ENCODE measurements around the gene ZDHHC17.

ZDHHC17 gene

GRCh38 chr12:76878099-76878898, 114.4 kb downstream of the ZDHHC17 start:
- DNase-seq (ENCODE audit: low read depth in 2 of 2), result no peak

GRCh38 chr12:76878899-76879709, 115.2 kb downstream of the ZDHHC17 start, which contains the start of gene CSRP2:
TSS of gene CSRP2 (minus strand) at chr12:76879019. CDS start at chr12:76866260, 12,759 bp downstream.
- peak; percentile 55 to 57 for DNase-seq (ENCODE audit: low read depth in 2 of 2)

DNA sequence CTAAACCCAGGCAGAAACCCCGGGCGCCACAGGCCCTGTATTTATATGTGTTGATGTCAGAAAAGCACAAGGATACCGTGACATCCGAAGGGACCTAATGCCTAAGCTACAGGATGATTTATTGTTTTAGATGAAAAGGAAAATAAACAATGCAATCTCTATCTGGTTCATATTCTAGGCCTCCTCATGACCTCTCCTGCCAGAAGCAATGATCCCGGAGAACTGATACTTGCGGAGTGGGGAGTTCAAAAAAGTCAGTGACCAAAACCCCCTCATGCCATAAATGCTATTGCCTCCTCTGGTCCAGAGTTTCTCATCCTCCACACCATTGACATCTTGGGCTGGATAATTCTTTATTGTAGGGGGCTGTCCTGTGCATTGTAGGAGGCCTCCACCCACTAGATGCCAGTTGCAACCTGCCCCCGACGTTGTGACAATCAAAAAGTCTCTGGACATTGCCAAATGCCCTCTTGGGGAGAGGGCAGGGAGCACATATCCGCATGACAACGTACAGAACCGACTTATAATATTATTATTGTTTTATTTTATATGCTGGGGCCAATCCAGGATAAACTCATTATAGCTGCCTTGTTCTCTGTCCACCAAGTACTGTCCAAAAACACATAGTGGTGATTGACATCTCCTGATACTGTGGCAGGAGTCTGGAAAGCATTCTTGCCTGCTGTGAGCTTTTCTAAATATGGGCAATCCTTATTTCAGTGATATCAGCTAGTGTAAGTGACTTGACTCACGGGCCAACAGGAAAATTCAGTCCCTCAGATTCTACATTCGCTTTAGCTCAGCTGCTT, 116.0 kb downstream of the ZDHHC17 start:
- no peak for DNase-seq (ENCODE audit: low read depth in 2 of 2)

- DNase-seq (ENCODE audit: low read depth in 2 of 2), result no peak
Observed at GRCh38 chr12:76880519-76881023, 116.7 kb downstream of the ZDHHC17 start.

DNA sequence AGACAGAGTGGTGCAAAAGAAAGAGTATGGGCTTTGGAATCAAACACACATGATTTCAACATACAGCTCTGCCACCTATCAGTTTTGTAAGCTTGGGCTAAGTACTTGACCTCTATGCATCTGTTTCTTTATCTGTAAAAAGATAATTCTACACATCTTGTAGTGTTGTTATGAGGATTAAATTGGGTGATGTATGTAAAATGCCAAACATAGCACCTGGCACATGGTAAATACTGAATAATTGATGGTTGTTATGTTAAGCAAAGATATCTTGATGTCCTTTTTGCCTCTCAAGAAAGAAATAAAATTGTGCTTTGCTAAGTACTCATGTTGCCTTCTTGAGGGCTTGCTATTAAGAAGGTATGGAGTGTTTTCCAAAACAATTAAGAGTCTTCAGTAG, 117.2 kb downstream of the ZDHHC17 start:
- no peak for DNase-seq (ENCODE audit: low read depth in 2 of 2)

GRCh38 chr12:76882367-76882766, 118.5 kb downstream of the ZDHHC17 start:
- DNase-seq (ENCODE audit: low read depth in 2 of 2), result no peak

GRCh38 chr12:76883151-76883550, 119.2 kb downstream of the ZDHHC17 start:
- no peak for DNase-seq (ENCODE audit: low read depth in 2 of 2)

- DNase-seq (ENCODE audit: low read depth in 2 of 2), result no peak
Observed at GRCh38 chr12:76883811-76884210, 119.9 kb downstream of the ZDHHC17 start.

DNA sequence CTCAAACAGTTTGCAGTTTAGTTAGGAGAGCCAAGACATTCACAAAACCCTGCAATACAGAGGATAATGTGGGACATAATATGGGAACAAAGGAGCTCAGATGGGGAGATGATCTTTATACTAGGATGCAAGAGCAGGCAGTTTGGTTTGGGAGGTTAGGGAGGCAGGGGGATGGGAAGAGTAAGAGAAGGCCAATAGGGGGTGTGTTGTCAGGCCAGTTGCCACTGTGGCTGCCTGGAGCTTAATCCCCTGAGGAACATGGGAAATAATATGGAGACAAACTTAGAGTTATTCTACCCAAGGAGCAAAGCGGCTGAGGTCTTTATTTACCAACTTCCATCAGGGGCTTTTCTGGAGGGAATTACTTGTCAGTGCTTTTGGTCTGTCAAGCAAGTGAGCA, 124.9 kb downstream of the ZDHHC17 start:
- no peak for DNase-seq (ENCODE audit: low read depth in 2 of 2)

GRCh38 chr12:76890151-76891143, 126.5 kb downstream of the ZDHHC17 start:
- DNase-seq (ENCODE audit: low read depth in 2 of 2), result peak in 1 of 2 donors; percentile 49

DNA sequence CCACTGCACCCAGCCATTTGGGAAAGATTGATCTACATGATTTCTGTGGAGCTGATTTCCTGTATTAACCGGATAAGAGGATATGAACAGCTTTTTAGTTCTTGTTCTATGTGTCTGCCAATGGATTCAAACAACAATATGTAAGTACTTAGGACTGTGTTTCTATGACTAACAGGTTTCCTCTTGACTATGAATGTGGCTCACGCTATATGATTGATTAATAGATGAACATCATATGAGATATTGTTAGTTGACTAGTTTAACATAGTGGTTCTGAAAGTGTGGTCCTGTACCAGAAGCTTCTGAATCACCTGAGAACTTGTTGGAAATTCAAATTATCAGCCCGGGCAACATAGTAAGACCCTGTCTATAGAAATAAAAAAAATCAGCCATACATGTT, 127.7 kb downstream of the ZDHHC17 start:
- no peak for DNase-seq (ENCODE audit: low read depth in 2 of 2)

GRCh38 chr12:76895796-76896195, 131.9 kb downstream of the ZDHHC17 start:
- DNase-seq (ENCODE audit: low read depth in 2 of 2), result no peak

DNA sequence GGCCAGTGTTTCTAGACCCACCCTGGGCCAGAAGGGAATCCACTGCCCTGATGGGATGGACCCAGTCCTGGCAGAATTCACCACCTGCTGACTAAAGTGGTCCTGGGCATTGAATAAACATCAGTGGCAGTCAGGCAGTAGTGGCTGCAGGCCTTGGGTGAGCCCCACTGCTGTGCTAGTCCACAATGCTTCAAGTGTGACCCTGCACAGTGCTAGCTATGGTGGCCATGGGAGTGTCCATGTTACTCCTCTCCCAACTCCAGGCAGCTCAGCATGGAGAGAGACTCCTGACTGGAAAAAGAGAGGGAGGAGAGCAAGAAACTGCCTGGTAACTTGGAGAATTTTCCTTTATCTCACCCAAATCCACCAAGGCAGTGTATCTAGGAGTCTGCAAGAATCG, 132.4 kb downstream of the ZDHHC17 start:
- DNase-seq (ENCODE audit: low read depth in 2 of 2), result no peak

DNA sequence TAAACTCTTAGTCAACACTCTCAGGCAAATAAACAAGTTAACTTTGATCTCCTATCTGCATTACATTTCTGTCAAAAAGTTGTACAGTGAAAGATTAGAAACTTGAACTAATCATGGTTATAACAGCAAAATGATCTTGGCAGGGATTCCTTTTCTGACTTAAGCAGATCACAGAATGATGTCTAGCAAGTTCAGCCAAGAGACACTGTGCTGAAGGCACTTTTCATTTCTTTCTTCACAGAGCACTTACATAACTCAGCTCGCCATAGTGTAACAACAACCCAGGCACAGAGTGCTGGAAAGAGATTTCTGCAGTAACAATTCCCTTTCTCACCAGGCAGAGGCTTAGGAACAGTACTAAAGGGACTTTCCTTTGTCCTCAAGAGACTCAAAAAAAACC, 134.5 kb downstream of the ZDHHC17 start:
- no peak for DNase-seq (ENCODE audit: low read depth in 2 of 2)

DNA sequence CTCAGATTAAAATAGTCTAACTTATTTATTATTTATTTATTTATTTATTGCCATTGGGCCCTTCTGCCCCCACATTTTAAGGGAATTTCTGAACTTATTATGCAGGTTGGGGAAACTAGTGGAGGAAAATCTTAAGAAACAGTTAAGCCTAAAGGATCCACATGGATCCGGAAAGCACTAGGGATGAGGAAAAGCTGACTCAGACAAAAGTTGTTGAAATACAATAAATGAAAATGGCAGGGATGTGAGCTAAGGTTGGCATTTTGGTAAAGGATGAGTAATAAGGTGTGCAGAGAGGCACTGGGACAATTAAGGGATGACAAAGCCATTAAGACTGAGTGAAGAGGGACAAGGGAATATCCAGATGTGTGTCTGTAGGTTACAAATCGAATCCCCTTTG, 135.6 kb downstream of the ZDHHC17 start:
- no peak for DNase-seq (ENCODE audit: low read depth in 2 of 2)

DNA sequence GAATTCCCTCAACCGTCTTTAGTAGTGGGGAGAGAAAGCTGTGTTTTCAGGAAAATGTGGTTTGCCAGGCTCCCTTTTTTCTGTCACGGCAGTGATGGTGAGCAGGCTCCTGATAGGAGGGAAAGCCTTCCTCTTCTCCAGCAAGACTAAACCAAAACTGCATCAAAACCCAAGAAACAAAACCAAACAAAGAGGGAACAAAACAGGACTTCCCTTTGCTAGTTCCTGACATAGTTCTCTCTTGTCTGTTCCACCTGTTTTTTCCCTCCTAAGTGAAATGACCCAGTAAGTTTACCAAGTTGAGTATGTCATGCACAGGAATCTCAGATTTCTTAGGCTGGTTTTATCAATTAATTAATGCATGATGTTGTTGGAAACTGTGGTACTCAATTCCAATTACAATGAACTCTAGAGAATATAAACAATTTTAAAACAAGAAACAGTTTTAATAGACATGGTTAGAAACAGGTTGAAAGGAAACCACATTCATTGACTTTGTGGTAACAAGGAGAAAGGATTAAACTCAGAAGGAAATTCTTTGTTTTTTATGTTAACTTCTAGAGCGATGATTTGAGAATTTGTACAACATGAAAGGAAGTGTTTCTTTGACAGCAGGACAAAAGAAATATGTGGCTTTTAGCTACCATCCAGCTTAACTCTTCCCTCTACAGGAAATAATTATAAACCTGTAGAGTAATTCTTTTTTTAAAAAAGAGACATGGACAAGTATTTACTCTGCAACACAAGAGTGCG, 137.9 kb downstream of the ZDHHC17 start:
- no peak for DNase-seq (ENCODE audit: low read depth in 2 of 2)

All from stimulated activated CD8-positive, alpha-beta memory T cell treated with anti-CD3 and anti-CD28 coated beads, Interleukin-15, amount 100 ng/mL, for 48 hours (primary cell).